HG03460 (cell line): ENCODE measurements around the gene ZCCHC24.

Source experiments
- ATAC-seq: cut with Tn5 transposase; IDR thresholded peaks from one replicate; pipeline ENCODE4 v1.9.1; 2021; ENCODE audit not compliant: unreplicated experiment

The ZCCHC24 gene

DNA sequence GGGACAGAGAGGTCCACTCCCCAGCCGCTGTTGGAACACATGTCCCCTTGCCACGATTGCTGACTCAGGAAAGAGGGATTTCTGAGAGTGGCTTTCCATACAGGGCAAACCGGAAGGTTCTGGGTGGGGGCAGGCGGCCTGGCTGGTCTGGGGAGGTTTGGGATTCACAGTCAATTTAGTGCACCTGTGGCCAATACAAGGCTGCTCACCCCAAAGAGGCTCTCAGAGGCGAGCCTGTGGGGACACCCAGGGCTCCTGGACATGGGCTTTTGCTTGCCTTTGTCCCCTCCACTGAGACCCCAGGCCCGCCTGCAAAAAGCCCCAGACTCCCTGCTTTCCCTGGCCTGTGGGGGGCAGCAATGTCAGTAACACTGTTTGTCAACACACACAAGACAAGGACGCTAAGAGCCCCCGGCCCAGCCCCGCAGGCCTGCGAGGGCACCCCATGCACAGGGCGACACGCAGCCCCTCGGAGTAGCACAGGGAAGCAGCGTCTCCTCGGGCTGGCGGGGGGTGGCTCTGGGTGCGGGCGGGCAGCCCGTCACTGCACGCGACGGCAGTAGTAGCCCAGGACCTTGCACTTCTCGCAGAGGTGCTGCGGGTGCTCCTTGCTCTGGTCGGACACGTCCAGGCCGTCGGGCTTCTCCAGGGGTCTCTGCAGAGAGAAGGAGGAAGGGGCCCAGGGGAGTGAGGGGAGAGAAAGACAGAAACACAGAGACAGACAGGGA is 59.5 kb downstream of the ZCCHC24 start:
- ATAC-seq, result no peak

DNA sequence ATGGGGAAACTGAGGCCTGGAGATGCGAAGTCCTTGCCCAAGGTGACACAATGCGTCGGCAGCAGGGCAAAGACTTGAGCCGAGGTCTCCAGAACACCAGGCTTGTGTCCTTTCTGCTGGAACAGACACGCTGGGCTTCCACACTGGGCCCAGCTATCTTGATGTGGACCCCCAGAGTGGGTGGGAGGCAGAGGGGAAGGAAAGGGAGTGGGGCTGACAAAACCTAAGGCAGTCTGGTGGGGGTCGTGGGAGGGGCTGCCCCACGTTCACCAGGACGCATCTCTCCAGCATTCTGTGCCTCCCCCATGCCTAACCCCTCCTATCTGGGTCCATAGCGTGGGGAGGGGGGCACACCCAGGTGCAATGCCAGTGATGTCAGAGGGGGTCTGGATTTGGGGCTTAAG is 60.0 kb downstream of the ZCCHC24 start:
- ATAC-seq, result no peak

DNA sequence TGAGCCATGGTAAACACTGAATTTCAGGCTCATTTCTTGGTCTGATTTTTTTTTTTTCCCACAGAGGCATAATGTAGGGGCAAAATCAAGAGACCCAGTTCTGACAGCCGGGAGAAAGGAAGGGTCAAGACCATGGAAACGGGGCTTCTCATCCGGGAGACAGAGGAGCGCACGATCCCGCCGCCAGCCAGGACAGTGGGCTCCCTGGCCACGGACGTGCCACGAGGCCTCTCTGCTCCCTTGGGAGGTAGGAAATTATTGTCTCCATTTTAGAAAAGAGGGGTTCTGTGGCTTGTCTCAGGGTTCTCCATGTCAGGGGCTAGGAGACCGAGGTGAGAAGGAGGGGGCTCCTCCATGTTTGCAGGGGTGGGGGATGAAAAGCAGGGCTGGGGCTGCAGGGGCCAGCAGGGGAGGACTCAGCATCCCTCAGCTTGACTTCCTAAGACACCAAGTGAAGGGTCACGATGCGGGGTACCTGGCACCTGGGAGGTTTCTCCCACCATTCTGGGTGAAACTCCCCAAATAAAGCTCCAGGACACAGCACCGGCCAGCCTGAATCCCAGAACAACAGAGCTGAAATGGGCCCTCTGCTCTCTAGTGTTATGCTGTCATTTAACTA is 60.5 kb downstream of the ZCCHC24 start:
- no peak for ATAC-seq

DNA sequence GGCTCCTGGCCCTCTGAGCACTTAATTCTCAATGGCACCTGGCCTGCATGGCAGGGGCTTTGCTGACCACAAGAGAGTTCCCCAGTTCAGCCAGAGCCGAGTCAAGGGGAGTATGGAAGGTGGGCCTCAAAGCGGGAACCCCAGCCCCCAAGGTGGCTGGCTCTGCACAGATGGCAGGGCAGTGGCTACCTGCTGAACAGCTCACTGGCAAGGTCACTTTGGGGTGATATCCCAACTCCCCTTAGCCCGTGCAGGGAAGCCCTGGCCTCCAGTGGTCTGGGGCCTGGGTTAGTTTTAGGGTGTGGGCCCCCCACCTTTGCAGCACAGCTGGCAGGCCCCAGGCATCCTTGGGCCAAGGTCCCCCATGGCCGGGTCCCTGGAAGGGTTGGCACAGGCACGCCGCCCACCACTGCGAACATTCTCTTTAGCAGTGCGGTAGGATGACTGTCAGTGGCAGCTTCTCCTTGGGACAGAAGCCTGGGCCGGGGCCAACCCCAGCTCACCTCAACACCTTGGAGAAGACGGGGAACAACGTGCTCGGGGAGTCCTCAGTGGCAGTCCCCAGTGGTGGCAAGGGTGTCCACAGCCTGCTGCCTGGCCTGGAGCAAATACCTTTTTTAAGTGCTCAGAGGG is 61.3 kb downstream of the ZCCHC24 start:
- no peak for ATAC-seq

DNA sequence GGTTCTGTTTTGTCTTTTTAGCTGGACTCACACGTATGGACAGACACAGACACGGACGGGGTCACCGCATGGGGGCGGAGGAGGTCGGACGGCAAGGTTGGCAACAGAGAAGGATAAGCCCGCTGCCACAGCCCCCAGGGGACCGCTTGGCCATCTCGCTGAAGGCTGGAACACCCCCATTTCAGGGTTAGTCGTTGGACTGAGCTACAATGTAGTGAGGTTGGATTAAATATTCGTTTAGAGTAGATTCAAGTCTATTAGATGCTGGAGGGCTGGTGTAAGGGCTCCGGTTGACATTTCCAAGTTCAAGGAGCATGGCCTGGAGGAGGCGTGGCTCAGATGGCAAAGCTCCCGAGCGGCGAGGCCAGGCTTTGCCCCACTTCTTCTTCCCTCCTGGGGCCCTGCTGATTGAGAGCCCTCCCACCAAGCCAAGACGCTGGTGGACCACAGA is 62.9 kb downstream of the ZCCHC24 start:
- ATAC-seq, result no peak

DNA sequence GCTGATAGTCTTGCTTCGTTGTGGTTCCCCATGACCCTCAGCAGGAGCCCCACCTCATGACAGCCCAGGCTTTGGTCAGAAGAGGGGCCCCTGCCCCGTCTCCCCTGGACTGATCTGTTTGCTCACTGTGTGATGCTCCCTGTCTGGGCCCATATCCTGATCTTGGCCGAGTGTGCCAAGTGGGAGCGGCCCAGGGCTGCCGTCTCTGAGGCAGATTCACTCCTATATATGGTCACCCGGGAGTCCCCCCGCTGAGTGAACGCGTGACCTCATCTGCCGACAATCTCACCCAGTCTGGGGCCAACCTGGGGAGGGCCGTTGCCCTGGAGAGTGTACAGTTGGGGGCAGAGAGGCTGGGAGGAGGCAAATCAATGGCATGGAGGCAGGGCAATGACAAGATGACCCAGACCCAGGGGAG is 63.6 kb downstream of the ZCCHC24 start:
- no peak for ATAC-seq

DNA sequence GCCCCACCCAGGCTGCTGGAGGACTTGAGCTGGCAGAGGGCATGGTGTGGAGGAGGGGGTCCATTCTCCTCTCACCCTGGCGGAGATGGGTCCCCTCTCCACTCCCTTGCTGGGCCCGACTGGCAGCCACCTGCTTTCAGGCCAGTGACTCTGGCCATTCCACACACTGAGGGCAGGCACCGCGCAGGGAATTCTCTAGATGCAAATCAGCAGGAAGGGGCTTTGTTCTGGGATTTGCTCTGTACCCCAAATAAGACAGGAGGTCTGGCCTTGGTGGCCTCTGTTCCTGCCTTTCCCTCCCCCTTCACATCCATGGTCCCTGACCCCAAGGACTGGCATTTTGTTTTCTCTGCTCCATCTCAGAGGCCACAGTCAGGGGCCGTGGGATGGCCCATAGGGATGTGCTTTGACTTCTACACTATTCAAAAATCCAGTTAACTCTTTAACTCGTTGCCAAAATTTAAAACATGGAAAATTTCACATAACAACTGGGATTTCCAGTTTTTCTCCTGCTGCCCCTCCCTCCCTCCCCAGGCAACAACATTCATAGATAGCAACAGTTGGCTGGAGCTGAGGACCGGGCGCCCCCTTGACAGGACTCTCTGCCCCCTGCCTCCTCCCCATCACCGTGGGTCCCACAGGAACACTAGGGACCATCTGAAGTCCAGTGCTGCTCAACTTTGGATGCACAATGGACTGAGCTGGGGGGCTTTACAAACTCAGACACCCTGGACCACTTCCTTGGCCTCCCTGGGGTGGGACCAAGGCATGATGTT is 64.3 kb downstream of the ZCCHC24 start:
- no peak for ATAC-seq

DNA sequence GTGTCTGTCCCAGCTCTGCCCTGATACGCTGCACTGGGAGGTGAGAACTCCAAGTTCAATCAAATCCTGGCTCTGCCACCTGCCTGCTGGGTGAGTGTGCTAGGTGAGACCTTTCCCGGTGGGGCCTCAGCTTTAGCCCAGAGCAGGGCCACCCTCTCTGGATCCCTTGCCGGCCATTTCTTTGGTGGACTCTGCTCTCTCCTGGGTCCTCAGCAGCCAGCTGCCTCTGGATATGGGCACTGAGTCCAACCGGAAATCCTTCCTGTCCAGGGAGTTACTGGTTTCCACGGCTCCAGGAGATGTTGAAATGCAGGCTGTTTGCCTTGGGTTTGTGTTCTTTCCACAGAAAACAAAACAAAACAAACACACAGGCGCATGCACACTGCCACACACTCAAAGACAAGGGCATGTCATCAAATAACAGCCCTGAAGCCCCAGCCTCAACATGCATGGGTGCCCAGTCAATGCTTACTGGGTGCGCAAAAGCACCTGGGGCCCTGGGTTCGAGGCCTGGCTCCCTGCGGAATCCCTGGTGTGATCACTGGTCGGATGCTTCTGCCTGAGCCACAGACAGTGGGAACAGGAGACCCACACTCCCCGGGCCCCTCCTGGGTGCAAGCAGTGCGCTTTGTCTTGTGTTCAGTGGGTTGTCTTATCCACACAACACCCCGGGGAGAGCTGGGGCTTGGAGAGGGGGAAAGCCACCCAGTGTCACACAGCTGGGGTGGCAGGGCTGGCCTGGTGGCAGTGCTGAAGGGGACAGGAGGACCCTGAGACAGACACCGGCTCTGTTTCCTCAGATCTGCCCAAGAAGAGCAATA is 65.1 kb downstream of the ZCCHC24 start:
- ATAC-seq, result no peak

DNA sequence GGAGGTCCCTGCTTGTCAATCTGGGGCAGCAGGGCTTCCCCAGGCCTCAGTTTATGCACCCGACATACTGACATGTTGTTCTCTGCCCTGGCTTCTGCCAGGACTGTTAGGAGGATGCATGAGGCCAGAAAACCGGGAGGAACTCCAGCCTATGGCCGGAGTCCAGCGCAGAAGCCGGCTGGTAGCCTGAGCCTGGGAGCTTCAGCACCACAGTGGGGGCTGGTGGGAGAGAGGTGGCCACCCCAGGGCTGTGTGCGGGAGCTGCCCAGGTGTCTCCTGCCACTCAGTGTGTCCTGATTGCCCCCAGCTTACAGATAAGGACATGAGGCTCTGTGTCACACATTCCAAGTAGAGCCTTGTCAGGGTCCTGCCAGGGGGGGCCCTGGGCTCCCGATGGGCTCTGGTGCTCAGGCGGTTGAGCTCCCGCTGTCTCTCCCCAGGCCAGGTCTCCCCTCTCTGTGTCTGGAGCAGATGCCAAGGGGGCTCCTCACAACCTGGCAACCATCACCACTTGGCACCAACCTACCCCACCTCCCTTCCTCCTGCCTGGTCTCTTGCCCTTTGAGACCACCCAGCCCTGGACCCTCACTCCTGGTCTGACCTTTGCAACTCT is 65.8 kb downstream of the ZCCHC24 start:
- ATAC-seq, result no peak

DNA sequence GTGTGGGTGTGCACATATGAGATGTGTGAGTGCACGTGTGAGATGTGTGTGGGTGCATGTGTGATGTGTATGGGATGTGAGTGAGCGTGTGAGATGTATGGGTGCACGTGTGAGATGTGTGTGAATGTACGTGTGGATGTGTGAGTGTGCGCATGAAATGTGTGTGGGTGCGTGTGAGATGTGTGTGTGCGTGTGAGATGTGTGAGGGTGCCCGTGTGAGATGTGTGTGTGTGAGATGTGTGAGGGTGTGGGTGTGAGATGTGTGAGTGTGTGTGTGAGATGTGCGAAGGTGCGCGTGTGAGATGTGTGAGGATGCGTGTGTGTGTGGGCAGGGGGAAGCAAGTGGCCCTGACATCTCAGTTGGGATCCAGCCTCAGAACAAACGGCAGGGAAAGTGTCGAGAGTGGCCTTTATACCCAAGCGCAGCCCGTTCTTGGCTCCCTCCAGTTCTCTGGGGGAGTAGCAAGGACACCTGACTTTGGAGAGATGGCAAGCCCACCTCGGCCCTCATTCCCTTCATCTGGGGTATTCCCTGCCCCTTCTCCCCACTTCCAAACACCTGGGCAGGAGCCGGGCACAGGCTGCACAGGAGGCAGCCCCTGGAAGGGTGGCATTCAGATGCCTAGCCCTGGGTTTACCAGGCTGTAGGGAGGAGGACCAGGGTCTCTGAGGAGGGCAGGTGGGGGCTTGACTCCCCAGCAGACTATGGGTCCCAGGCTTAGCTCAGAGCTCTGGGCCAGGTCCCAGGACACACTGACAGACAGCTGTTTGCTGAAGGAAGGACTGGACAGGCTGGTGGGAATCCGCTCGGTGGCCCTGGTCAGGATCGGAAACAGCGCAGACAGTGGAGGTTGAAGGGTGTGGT is 66.5 kb downstream of the ZCCHC24 start:
- no peak for ATAC-seq

DNA sequence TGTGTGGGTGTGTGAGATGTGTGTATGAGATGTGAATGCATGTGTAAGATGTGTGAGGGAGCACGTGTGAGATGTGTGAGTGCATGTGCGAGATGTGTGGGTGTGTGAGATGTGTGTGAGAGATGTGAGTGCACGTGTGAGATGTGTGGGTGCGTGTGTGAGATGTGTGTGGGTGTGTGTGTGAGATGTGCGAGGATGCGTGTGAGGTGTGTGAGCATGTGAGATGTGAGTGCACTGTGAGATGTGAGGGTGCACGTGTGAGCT is 67.1 kb downstream of the ZCCHC24 start:
- ATAC-seq, result no peak

DNA sequence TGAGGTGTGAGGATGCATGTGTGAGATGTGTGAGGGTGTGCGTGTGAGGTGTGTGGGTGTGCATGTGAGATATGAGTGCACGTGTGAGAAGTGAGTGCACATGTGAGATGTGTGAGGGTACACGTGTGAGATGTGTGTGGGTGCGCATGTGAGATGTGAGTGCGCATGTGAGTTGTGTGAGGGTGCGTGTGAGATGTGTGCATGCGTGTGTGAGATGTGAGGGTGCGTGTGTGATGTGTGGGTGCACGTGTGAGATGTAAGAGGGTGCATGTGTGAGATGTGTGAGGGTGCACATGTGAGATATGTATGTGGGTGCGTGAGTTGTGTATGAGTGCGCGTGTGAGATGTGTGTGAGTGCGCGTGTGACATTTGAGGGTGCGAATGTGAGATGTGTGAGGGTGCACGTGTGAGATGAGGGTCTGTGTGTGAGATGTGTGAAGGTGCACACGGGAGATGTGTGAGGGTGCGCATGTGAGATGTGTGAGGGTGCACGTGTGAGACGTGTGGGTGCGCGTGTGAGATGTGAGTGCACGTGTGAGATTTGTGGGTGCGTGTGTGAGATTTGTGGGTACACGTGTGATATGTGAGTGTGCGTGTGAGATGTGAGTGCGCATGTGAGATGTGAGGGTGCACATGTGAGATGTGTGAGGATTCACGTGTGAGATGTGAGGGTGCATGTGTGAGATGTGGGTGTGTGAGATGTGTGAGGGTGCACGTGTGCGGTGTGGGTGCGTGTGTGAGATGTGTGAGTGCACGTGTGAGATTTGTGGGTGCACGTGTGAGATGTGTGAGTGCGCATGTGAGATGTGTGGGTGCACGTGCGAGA is 67.7 kb downstream of the ZCCHC24 start:
- ATAC-seq, result no peak

DNA sequence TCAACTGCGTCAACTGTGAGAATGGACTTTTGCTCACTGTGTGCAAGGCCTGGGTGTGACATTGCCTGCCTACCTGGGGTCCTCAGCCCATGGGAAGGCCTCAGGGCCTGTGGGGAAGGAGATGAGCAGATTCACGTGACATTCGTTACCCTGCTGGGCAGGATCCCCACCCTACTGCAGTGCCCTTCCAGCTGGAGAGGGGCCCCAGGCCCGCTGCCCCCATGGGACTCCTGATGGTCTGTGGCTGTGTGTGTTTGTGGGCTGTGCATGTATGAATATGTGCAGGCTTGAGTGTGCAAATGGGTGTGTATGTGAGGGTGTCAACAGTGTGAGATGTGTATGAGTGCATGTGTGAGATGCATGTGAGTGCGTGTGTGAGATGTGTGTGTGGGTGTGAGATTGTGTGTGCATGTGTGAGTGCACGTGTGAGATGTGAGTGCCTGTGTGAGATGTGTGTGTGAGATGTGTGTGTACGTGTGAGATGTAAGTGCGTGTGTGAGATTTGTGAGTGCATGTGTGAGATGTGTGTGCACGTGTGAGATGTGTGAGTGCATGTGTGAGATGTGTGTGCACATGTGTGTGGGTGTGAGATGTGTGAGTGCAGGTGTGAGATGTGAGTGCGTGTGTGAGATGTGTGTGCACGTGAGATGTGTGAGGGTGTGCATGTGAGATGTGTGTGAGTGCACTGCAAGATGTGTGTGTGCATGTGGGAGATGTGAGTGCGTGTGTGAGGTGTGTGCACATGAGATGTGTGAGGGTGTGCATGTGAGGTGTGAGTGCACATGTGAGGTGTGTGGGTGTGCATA is 68.5 kb downstream of the ZCCHC24 start:
- no peak for ATAC-seq

DNA sequence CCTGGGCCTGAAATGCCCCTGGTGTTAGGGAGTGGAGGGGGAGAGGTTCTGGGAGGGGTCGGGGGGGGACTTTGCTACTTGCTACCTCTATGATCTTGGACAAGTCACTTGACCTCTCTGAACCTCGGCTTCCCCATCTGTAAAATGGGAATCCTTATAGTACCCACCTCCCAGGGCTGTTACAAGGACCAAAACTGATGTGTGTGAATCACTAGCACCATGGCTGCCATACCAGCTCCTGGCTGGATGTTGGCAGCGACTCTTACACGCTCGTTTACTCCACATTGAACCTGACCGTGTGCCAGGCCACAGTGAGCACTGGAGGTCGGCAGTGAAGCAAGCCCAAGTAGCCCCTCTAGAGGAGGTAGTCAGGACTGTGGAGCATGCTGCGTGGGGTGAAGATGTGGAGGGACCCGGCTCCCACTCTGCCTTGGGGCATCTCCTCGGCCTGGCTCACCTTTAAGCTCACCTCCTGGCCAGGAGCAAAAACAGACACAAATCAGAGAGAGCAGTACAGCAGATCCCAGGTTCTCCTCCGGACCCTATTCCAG is 69.3 kb downstream of the ZCCHC24 start:
- no peak for ATAC-seq

DNA sequence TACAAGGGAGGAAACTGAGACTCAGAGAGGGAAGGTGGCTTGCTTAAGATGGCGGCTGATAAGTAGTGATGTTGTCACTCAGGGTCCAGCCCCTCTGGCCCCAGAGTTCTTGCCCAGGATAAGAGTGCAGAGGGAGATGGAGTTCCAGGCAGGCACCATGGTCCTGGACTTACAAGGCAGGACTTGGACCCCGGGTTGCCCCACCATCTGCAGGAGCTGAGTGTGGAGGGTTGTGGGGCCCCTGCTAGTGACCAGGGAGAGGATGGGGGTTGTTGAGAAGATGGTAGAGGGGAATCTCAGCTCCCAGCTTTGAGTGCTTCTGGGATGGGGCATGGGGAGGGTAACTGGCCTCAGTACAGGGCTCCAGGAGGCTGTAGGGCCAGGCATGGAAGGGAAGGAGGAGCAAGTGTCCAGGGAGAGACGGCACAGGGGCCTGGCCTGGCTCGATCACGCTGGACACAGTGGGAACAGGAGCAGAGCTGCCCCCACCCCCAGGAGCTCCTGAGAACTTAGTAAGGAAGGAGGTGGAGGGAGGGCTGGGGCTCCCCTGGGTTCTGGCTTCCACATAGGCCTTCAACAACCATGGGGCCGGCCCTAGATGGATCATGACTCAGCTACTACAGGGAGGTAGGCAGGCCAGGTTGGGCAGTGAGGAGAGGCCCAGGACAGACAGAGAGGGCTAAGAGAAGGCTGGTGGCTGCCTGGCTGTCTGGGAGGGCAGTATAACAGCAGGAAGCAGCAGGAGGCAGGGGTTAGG is 69.9 kb downstream of the ZCCHC24 start:
- no peak for ATAC-seq

DNA sequence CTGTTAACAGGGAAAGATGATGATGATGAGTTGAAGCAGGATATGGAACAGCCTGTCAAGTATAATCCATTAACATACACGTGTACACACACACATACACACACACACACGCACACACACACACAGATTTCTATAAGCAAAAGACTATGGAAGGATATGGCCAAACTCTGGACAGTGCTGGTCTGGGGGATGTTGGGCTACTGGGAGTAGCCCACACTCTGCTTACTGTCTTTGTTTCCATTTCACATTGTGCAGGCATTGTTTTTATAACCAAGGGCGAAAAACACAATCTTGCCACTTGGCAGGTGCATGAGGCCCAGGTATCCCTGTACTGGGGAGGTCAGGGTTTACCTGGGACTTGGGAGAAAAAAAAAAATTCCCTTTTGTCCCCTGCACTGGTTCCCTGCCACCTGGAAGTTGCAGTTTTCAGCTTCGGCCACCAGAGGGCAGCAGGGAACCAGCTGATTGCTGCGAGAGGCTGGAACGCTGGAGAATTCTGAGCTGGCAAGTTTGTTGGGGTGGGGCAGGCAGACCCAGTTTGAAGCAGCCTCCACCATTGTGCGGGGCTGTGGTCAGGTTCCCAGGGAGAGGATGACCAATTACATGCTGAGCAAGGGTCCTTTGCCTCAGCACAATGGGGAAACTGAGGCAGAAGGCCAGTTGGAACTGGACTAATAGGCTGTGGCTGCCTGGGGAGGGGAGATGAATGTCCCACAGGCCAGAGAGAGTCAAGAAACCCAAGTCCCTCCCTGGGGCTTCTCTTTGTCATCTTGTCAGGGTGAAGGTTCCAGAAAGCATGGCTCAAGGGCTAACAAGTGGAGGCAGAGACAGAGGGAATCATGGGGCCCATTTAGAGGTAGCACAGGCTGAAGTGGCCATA is 70.9 kb downstream of the ZCCHC24 start:
- no peak for ATAC-seq
